NB4 (cell line): ENCODE measurements around the gene ASB1.

Source experiments
- DNase-seq: peaks from one replicate; pipeline ENCODE4 v3.0.0; 2010; ENCODE audit warnings: low read depth
- H3K4me3 ChIP-seq: one replicate; pipeline ENCODE4 v1.5.1; 2011; ENCODE audit warnings: mild to moderate bottlenecking, low read depth, low read length, moderate library complexity
- MYC ChIP-seq: IDR thresholded peaks from 2 replicates; pipeline ENCODE4 v1.6.1; 2011; ENCODE audit warnings: low read depth, low read length
- POLR2A ChIP-seq: IDR thresholded peaks from 2 replicates; pipeline ENCODE4 v1.6.1; 2011; ENCODE audit warnings: mild to moderate bottlenecking; ENCODE audit not compliant: insufficient read length; ENCODE audit errors: extremely low read depth
- TF ChIP-seq, protein P1 (sequence below): IDR thresholded peaks from one replicate; pipeline ENCODE4 v1.5.1; 2012; ENCODE audit warnings: low read depth, low read length
- TF ChIP-seq, protein P2 (sequence below): IDR thresholded peaks from 2 replicates; pipeline ENCODE4 v1.6.1; 2011; ENCODE audit warnings: low read depth, low read length

Gene ASB1

DNA sequence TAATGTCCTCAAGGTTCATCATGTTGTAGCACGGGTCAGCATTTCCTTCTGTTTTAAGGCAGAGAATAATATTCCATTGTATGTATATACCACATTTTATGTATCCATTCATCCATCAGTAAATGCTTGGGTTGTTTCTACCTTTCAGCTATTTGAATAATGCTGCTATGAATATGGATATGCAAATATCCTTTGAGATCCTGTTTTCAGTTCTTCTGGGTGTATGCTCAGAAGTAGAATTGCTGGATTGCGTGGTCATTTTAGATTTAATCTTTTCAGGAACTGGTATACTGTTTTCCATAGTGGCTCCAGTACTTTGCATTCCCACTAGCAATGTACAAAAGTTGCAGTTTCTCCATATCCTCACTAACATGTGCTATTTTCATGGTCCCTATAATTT, 13.4 kb upstream of the ASB1 start:
- TF ChIP-seq, protein P1, sequence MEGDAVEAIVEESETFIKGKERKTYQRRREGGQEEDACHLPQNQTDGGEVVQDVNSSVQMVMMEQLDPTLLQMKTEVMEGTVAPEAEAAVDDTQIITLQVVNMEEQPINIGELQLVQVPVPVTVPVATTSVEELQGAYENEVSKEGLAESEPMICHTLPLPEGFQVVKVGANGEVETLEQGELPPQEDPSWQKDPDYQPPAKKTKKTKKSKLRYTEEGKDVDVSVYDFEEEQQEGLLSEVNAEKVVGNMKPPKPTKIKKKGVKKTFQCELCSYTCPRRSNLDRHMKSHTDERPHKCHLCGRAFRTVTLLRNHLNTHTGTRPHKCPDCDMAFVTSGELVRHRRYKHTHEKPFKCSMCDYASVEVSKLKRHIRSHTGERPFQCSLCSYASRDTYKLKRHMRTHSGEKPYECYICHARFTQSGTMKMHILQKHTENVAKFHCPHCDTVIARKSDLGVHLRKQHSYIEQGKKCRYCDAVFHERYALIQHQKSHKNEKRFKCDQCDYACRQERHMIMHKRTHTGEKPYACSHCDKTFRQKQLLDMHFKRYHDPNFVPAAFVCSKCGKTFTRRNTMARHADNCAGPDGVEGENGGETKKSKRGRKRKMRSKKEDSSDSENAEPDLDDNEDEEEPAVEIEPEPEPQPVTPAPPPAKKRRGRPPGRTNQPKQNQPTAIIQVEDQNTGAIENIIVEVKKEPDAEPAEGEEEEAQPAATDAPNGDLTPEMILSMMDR = no peak
- TF ChIP-seq MYC (no peak), POLR2A (no peak)
- TF ChIP-seq, protein P2, sequence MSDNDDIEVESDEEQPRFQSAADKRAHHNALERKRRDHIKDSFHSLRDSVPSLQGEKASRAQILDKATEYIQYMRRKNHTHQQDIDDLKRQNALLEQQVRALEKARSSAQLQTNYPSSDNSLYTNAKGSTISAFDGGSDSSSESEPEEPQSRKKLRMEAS = no peak
- H3K4me3 ChIP-seq = no peak overlapping the region
- DNase-seq = no peak

- TF ChIP-seq MYC (no peak), POLR2A (no peak)
- TF ChIP-seq, protein P2 = no peak
- TF ChIP-seq, protein P1 = no peak
- no peak for DNase-seq
- no peak overlapping the region for H3K4me3 ChIP-seq
These were observed 11.5 kb upstream of the ASB1 start for GRCh38 chr2:238415036-238415764.

- H3K4me3 ChIP-seq = no peak overlapping the region
- no peak for TF ChIP-seq POLR2A
- TF ChIP-seq, protein P1 = no peak
- TF ChIP-seq, protein P2 = no peak
- no peak for TF ChIP-seq MYC
- no peak for DNase-seq
These were observed 10.8 kb upstream of the ASB1 start for GRCh38 chr2:238415893-238416292.

- TF ChIP-seq POLR2A = no peak
- TF ChIP-seq, protein P2 = no peak
- no peak for TF ChIP-seq MYC
- TF ChIP-seq, protein P1 = no peak
- H3K4me3 ChIP-seq = no peak overlapping the region
- no peak for DNase-seq
These were observed 8.3 kb upstream of the ASB1 start for GRCh38 chr2:238418196-238418998.

- no peak overlapping the region for H3K4me3 ChIP-seq
- DNase-seq = no peak
- TF ChIP-seq, protein P1 = no peak
- TF ChIP-seq MYC (no peak), POLR2A (no peak)
- TF ChIP-seq, protein P2 = no peak
These were observed 7.7 kb upstream of the ASB1 start for GRCh38 chr2:238418999-238419546.
